CD14-positive monocyte (primary cell): ENCODE data around the gene CHN2. TPM values are rescaled to one million over a fixed set of nuclear protein-coding genes. Genes with fewer than 3 reads are reported as not detected.
A peak's percentile ranks its signal among the peaks of the same experiment; 100 is the strongest.

Source experiments
- DNase-seq, 3 donors: peaks; one replicate each; pipeline ENCODE4 v3.0.0-alpha.2; 2011 to 2022
- H2AFZ ChIP-seq: 2 replicates; pipeline ENCODE4 v1.6.0; 2012; ENCODE audit warnings: mild to moderate bottlenecking, low read depth, low read length, inconsistent platforms; ENCODE audit not compliant: insufficient read depth, poor library complexity, severe bottlenecking
- H3K27ac ChIP-seq, 2 donors: 1 replicate in 1 of 2; 2 replicates in 1 of 2; pipeline ENCODE4 v1.5.1; 2012 to 2013; ENCODE audit warnings: low read length in 2 of 2, control low read depth in 1 of 2, inconsistent platforms in 1 of 2, low read depth in 1 of 2, mild to moderate bottlenecking in 1 of 2
- H3K27me3 ChIP-seq, 2 donors: one replicate each; pipeline versions ENCODE4 v1.6.0 to v1.6.1; 2011 to 2013; ENCODE audit warnings: low read length in 2 of 2; ENCODE audit not compliant: control insufficient read depth in 2 of 2, insufficient read depth in 2 of 2
- H3K36me3 ChIP-seq, 2 donors: replicated peaks in 1 of 2; 1 replicate in 1 of 2; 2 replicates in 1 of 2; pipeline versions ENCODE4 v1.5.1 to v1.6.1; 2012 to 2013; ENCODE audit warnings: low read length in 2 of 2, control low read depth in 1 of 2, inconsistent platforms in 1 of 2, mild to moderate bottlenecking in 1 of 2; ENCODE audit not compliant: insufficient read depth in 2 of 2, control insufficient read depth in 1 of 2
- H3K4me1 ChIP-seq, 2 donors: 1 replicate in 1 of 2; 2 replicates in 1 of 2; pipeline versions ENCODE4 v1.5.1 to v1.6.1; 2012 to 2013; ENCODE audit warnings: low read length in 2 of 2, control low read depth in 1 of 2, inconsistent platforms in 1 of 2, mild to moderate bottlenecking in 1 of 2, moderate library complexity in 1 of 2; ENCODE audit not compliant: insufficient read depth in 2 of 2, control insufficient read depth in 1 of 2
- H3K4me2 ChIP-seq: replicated peaks from 2 replicates; pipeline ENCODE3; 2012; ENCODE audit warnings: low read length, moderate library complexity, mild to moderate bottlenecking; ENCODE audit not compliant: poor library complexity, severe bottlenecking; ENCODE audit errors: extremely low read depth
- H3K4me3 ChIP-seq, 3 experiments: fragments of 200-600 bp in 1 of 3; sonication (generic) in 1 of 3; replicated peaks in 1 of 3; 1 replicate in 2 of 3; 2 replicates in 1 of 3; pipeline ENCODE4 v1.5.1; 2011 to 2013; ENCODE audit warnings: low read length in 3 of 3, mild to moderate bottlenecking in 3 of 3, control low read depth in 2 of 3, low read depth in 2 of 3, inconsistent platforms in 1 of 3, moderate library complexity in 1 of 3
- H3K79me2 ChIP-seq: 2 replicates; pipeline ENCODE4 v1.6.0; 2012; ENCODE audit warnings: mild to moderate bottlenecking, control low read depth, inconsistent platforms, low read length, moderate library complexity; ENCODE audit not compliant: insufficient read depth
- H3K9ac ChIP-seq: 2 replicates; pipeline ENCODE4 v1.6.0; 2017; ENCODE audit warnings: low read length, mild to moderate bottlenecking; ENCODE audit not compliant: insufficient read depth, poor library complexity, severe bottlenecking
- H3K9me3 ChIP-seq, 2 donors: replicated peaks in 1 of 2; 1 replicate in 1 of 2; 2 replicates in 1 of 2; pipeline versions ENCODE4 v1.5.1 to v1.6.1; 2012 to 2013; ENCODE audit warnings: low read length in 2 of 2, control low read depth in 1 of 2; ENCODE audit not compliant: control insufficient read depth in 1 of 2, insufficient read depth in 1 of 2
- H4K20me1 ChIP-seq: 2 replicates; pipeline ENCODE4 v1.6.0; 2012; ENCODE audit warnings: mild to moderate bottlenecking, low read length, control low read depth, moderate library complexity; ENCODE audit not compliant: insufficient read depth
- H3K27ac Mint-ChIP-seq, 7 donors: one replicate each; pipeline ENCODE4 v1.8.0; 2020; ENCODE audit warnings: mild to moderate bottlenecking in 7 of 7, mixed read lengths in 7 of 7, moderate library complexity in 6 of 7, inconsistent platforms in 2 of 7
- H3K27me3 Mint-ChIP-seq, 3 donors: one replicate each; pipeline ENCODE4 v1.8.0; 2021 to 2022; ENCODE audit warnings: low read depth in 3 of 3, mild to moderate bottlenecking in 3 of 3, mixed read lengths in 3 of 3, moderate library complexity in 3 of 3, inconsistent platforms in 1 of 3
- H3K36me3 Mint-ChIP-seq, 2 donors: one replicate each; pipeline ENCODE4 v1.8.0; 2020; ENCODE audit warnings: mixed read lengths in 2 of 2, inconsistent platforms in 1 of 2, mild to moderate bottlenecking in 1 of 2
- H3K4me1 Mint-ChIP-seq: one replicate; pipeline ENCODE4 v1.8.0; 2020; ENCODE audit warnings: mild to moderate bottlenecking, mixed read lengths
- H3K4me3 Mint-ChIP-seq, 2 donors: one replicate each; pipeline ENCODE4 v1.8.0; 2020; ENCODE audit warnings: mild to moderate bottlenecking in 2 of 2, mixed read lengths in 2 of 2, moderate library complexity in 1 of 2
- H3K9me3 Mint-ChIP-seq, 7 donors: one replicate each; pipeline ENCODE4 v1.8.0; 2020 to 2022; ENCODE audit warnings: mixed read lengths in 7 of 7, mild to moderate bottlenecking in 6 of 7, moderate library complexity in 6 of 7, inconsistent platforms in 2 of 7
- CTCF ChIP-seq: fragments of 200-600 bp; IDR thresholded peaks from one replicate; pipeline ENCODE4 v1.8.0; 2022; ENCODE audit warnings: antibody characterized with exemption, mild to moderate bottlenecking
- WGBS: methylation state at CpG from one replicate; pipeline ENCODE4 v1.1.5; 2013; ENCODE audit warnings: missing lambda C conversion rate; ENCODE audit not compliant: insufficient coverage; 5-methylcytosine and 5-hydroxymethylcytosine counted together
- intact Hi-C, 2 donors: fragments of 100-400 bp; cut with micrococcal nuclease; formaldehyde crosslinking; loops; one replicate each; pipeline versions ENCODE4 v1.15.0 to v1.15.1; 2023
- polyA plus RNA-seq, 3 donors: library from polyadenylated mRNA; depleted of rRNA in 1 of 3; unstranded in 2 of 3; stranded (reverse) in 1 of 3; fragments of 300-500 nt in 2 of 3; fragments of >200 nt in 1 of 3; fragmentation: Illumina TruSeq in 2 of 3; gene quantifications; 1 replicate in 2 of 3; 2 replicates in 1 of 3; pipeline ENCODE4 v1.2.3, GENCODE V29; 2012 to 2021

The CHN2 gene
- polyA plus RNA-seq, 3 donors: 26.6 to 66.5 (median 44.8) TPM

GRCh38 chr7:29147821-29148220 is 46.8 kb upstream of the CHN2 start:
- Histone ChIP-seq H3K9me3 (no peaks in the 10 kb centered on the region), H3K27me3 (no peaks in the 10 kb centered on the region), H3K79me2 (peaks cover 74% of the 10 kb centered on the region), H3K4me1 (peaks cover 72 to 78% of the 10 kb centered on the region in 2 donors), H3K4me2 (peak overlapping the region; percentile 94), H3K36me3 (peaks cover 9 to 28% of the 10 kb centered on the region in 2 donors), H3K4me3 (peak overlapping the region; percentile 69 to 98 (median 95)), H3K9ac (peak overlapping the region; percentile 76), H3K27ac (peak overlapping the region; percentile 47 to 90), H2AFZ (no peak overlapping the region), H4K20me1 (peaks cover 51% of the 10 kb centered on the region)
- peaks cover 0 to 2% (median 0%) of the 10 kb centered on the region in 3 donors for H3K27me3 Mint-ChIP-seq
- peaks cover 84% of the 10 kb centered on the region for H3K4me1 Mint-ChIP-seq
- H3K4me3 Mint-ChIP-seq: peak overlapping the region; percentile 96 to 100
- intact Hi-C loops: loop anchor here (5.0 to 10.0 kb wide), 3 partner anchors 41 to 49 kb away; partner anchors contain the start of gene CHN2 (in 1 of the 2)
- H3K36me3 Mint-ChIP-seq: peaks cover 23 to 26% of the 10 kb centered on the region in 2 donors
- no peaks in the 10 kb centered on the region for H3K9me3 Mint-ChIP-seq
- WGBS: 68% methylated on average over 3 of the region's 4 CpGs
- peak overlapping the region; percentile 66 to 95 (median 94) for H3K27ac Mint-ChIP-seq
- no peak for TF ChIP-seq CTCF
- no peak for DNase-seq

- intact Hi-C loops: loop anchor here (5.0 to 10.0 kb wide), 3 partner anchors 42 to 48 kb away; partner anchors contain the start of gene CHN2 (in 1 of the 2)
- no peaks in the 10 kb centered on the region for H3K9me3 ChIP-seq
- H3K27me3 ChIP-seq: no peaks in the 10 kb centered on the region
- peaks cover 62% of the 10 kb centered on the region for H3K79me2 ChIP-seq
- peak overlapping the region; percentile 55 to 86 for H3K4me3 Mint-ChIP-seq
- no peak for TF ChIP-seq CTCF
- peak overlapping the region; percentile 94 for H3K4me2 ChIP-seq
- H3K4me1 Mint-ChIP-seq: peaks cover 72% of the 10 kb centered on the region
- H4K20me1 ChIP-seq: peaks cover 52% of the 10 kb centered on the region
- no peak overlapping the region for H3K9ac ChIP-seq
- H3K36me3 Mint-ChIP-seq: peaks cover 29 to 33% of the 10 kb centered on the region in 2 donors
- H3K27ac Mint-ChIP-seq: peak overlapping the region; percentile 85 to 95 (median 93)
- H3K4me1 ChIP-seq: peaks cover 60 to 66% of the 10 kb centered on the region in 2 donors
- peaks cover 0 to 3% (median 0%) of the 10 kb centered on the region in 7 donors for H3K9me3 Mint-ChIP-seq
- peak; percentile 26 to 42 (median 39) for DNase-seq
- H3K27me3 Mint-ChIP-seq: peaks cover 0 to 2% (median 0%) of the 10 kb centered on the region in 3 donors
- H3K27ac ChIP-seq: peak overlapping the region in 1 of 2 donors; percentile 90
- H3K36me3 ChIP-seq: peaks cover 12 to 37% of the 10 kb centered on the region in 2 donors
- 81% methylated on average over 3 of the region's 12 CpGs for WGBS
- peak overlapping the region in 1 of 3 experiments; percentile 98 for H3K4me3 ChIP-seq
- H2AFZ ChIP-seq: no peak overlapping the region
Observed at GRCh38 chr7:29149036-29149435, 45.5 kb upstream of the CHN2 start.
